Activated naive CD4-positive, alpha-beta T cell treated with anti-CD3 and anti-CD28 coated beads, Interleukin-2, amount 50 U/mL, for 24 hours (primary cell): ENCODE data around the gene ETV4.

Source experiments
- H3K27ac Mint-ChIP-seq: one replicate; pipeline ENCODE4 v1.8.0; 2021; ENCODE audit warnings: mild to moderate bottlenecking, mixed read lengths
- H3K27me3 Mint-ChIP-seq: one replicate; pipeline ENCODE4 v1.8.0; 2021; ENCODE audit warnings: mixed read lengths
- H3K36me3 Mint-ChIP-seq: one replicate; pipeline ENCODE4 v1.8.0; 2021; ENCODE audit warnings: mixed read lengths
- H3K4me1 Mint-ChIP-seq: one replicate; pipeline ENCODE4 v1.8.0; 2021; ENCODE audit warnings: mixed read lengths
- H3K4me3 Mint-ChIP-seq: one replicate; pipeline ENCODE4 v1.8.0; 2021; ENCODE audit warnings: mild to moderate bottlenecking, mixed read lengths
- H3K9me3 Mint-ChIP-seq: one replicate; pipeline ENCODE4 v1.8.0; 2021; ENCODE audit warnings: mixed read lengths

The ETV4 gene

GRCh38 chr17:43577664-43578403 lies 31.7 kb upstream of the ETV4 start:
- H3K27ac Mint-ChIP-seq, result no peak overlapping the region
- H3K4me3 Mint-ChIP-seq, result no peak overlapping the region
- H3K27me3 Mint-ChIP-seq, result peaks cover 2% of the 10 kb centered on the region
- peaks cover 18% of the 10 kb centered on the region for H3K4me1 Mint-ChIP-seq
- no peaks in the 10 kb centered on the region for H3K36me3 Mint-ChIP-seq
- no peaks in the 10 kb centered on the region for H3K9me3 Mint-ChIP-seq

DNA sequence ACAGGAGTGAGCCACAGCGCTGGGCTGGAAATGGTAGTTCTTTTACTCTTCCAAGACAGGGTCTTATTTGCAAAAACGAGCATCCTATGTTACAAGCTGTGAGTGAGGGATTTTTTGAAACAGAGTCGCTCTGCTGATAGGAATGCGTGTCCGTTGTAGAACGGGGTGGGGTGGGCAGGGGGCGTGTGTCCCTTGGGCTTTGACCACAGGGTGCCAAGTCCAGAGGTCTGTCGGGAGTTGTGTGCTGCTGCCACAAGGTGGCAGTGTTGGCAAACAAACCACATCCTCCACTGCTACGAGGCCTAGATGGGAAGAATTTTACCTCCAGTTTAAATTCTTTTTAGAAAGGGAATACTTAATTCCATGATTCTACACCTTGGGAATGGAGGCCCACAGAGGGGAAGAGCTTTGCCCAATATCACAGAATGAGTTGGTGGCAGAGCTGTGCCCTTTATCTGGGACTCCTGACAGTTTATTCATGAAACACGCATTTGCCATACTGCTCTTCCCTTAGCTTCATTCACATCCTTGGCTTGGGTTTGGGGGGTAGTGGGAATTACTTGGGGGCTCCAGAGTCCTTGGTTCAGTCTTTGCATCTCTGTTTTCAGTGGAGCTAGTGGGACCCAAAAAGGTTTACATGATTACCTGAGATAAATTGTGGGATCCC lies 30.6 kb upstream of the ETV4 start:
- no peaks in the 10 kb centered on the region for H3K36me3 Mint-ChIP-seq

GRCh38 chr17:43574896-43575525 lies 28.9 kb upstream of the ETV4 start:
- H3K9me3 Mint-ChIP-seq, result no peaks in the 10 kb centered on the region
- no peak overlapping the region for H3K27ac Mint-ChIP-seq
- no peaks in the 10 kb centered on the region for H3K36me3 Mint-ChIP-seq

More for the DNA sequence above, 30.6 kb upstream of the ETV4 start:
- H3K27me3 Mint-ChIP-seq, result peaks cover 2% of the 10 kb centered on the region
- H3K4me1 Mint-ChIP-seq, result peaks cover 18% of the 10 kb centered on the region
- no peak overlapping the region for H3K27ac Mint-ChIP-seq
- no peak overlapping the region for H3K4me3 Mint-ChIP-seq
- H3K9me3 Mint-ChIP-seq, result no peaks in the 10 kb centered on the region

DNA sequence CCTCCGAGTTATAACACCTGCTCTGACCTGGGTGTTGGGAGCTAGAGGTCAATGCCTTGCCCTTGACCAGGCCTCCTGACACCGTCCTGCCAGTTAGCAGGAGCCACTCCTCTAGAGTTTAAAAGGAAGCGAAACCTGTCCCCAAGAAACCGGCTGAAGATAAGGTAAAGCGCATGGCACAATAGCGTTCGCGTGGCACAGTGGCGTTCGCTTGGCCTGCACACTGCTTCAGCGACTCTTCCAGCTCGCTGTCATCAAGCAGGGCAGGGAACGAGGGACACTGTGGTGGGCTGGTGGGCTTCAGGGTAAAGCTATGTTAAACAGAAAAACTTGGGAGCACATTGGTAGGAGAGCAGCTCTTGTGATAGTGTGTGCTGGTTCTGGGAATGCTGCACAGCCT lies 28.2 kb upstream of the ETV4 start:
- no peak overlapping the region for H3K27ac Mint-ChIP-seq
- H3K36me3 Mint-ChIP-seq, result no peaks in the 10 kb centered on the region
- no peaks in the 10 kb centered on the region for H3K9me3 Mint-ChIP-seq
- peaks cover 14% of the 10 kb centered on the region for H3K4me1 Mint-ChIP-seq
- no peak overlapping the region for H3K4me3 Mint-ChIP-seq
- H3K27me3 Mint-ChIP-seq, result peaks cover 2% of the 10 kb centered on the region

More at GRCh38 chr17:43574896-43575525, 28.9 kb upstream of the ETV4 start:
- peaks cover 18% of the 10 kb centered on the region for H3K4me1 Mint-ChIP-seq
- H3K4me3 Mint-ChIP-seq, result no peak overlapping the region
- H3K27me3 Mint-ChIP-seq, result peaks cover 2% of the 10 kb centered on the region

- no peak overlapping the region for H3K27ac Mint-ChIP-seq
- H3K4me3 Mint-ChIP-seq, result no peak overlapping the region
- H3K9me3 Mint-ChIP-seq, result no peaks in the 10 kb centered on the region
- H3K27me3 Mint-ChIP-seq, result peaks cover 2% of the 10 kb centered on the region
- no peaks in the 10 kb centered on the region for H3K36me3 Mint-ChIP-seq
- peaks cover 9% of the 10 kb centered on the region for H3K4me1 Mint-ChIP-seq
Measured at GRCh38 chr17:43573579-43574321, 27.6 kb upstream of the ETV4 start.

- Mint-ChIP-seq H3K36me3 (no peaks in the 10 kb centered on the region), H3K9me3 (no peaks in the 10 kb centered on the region), H3K4me1 (no peaks in the 10 kb centered on the region), H3K27me3 (peaks cover 2% of the 10 kb centered on the region), H3K27ac (no peak overlapping the region), H3K4me3 (no peak overlapping the region)
Measured at GRCh38 chr17:43572368-43572980, 26.3 kb upstream of the ETV4 start.

DNA sequence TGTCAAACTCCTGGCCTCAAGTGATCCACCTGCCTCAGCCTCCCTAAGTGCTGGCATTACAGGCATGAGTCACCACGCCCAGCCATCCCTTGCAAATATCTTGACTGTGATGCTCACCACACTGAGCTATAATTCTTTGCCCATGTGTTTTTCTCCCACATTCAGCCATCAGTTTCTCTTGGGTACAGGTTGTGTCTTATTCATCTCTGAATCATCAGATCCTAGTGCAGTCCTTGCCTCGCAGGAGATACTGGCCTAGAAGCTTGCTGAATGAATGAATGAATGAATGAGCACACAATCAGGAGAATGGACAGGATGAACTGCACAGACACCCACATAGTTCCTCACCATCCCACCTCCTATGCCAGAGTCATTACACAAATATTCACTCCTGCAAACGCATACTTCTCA lies 24.4 kb upstream of the ETV4 start:
- Mint-ChIP-seq H3K4me1 (no peaks in the 10 kb centered on the region), H3K27ac (no peak overlapping the region), H3K4me3 (no peak overlapping the region), H3K36me3 (no peaks in the 10 kb centered on the region), H3K9me3 (no peaks in the 10 kb centered on the region), H3K27me3 (peaks cover 2% of the 10 kb centered on the region)

DNA sequence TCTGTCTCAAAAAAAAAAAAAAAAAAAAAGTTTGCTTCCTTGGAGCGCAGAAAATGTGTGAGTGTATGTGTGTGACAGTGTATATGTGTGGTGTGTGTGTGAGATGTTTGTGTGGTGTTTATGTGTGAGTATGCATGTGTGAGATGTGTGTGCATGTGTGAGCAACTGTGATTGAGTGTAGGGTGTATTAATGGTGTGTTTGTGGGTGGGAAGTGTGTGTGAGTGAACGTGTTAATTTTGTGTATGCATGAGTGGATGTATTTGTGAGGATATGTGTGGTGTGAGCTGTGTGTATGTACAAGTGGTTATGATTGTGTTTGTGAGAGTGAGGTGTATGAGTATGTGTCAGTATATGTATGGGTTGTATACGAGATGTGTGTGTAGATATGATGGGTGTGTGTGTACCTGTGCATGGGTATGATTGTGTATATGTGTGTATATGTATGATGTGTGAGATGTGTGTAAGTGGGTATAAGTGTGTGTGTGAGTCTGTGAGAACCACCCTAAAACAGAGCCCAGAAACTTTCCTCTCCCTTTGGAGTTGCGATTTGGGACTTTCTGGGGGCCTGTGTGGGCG lies 22.5 kb upstream of the ETV4 start:
- H3K36me3 Mint-ChIP-seq, result no peaks in the 10 kb centered on the region
- H3K4me1 Mint-ChIP-seq, result no peaks in the 10 kb centered on the region
- H3K4me3 Mint-ChIP-seq, result no peak overlapping the region
- H3K27me3 Mint-ChIP-seq, result peaks cover 1% of the 10 kb centered on the region
- no peak overlapping the region for H3K27ac Mint-ChIP-seq
- H3K9me3 Mint-ChIP-seq, result no peaks in the 10 kb centered on the region

DNA sequence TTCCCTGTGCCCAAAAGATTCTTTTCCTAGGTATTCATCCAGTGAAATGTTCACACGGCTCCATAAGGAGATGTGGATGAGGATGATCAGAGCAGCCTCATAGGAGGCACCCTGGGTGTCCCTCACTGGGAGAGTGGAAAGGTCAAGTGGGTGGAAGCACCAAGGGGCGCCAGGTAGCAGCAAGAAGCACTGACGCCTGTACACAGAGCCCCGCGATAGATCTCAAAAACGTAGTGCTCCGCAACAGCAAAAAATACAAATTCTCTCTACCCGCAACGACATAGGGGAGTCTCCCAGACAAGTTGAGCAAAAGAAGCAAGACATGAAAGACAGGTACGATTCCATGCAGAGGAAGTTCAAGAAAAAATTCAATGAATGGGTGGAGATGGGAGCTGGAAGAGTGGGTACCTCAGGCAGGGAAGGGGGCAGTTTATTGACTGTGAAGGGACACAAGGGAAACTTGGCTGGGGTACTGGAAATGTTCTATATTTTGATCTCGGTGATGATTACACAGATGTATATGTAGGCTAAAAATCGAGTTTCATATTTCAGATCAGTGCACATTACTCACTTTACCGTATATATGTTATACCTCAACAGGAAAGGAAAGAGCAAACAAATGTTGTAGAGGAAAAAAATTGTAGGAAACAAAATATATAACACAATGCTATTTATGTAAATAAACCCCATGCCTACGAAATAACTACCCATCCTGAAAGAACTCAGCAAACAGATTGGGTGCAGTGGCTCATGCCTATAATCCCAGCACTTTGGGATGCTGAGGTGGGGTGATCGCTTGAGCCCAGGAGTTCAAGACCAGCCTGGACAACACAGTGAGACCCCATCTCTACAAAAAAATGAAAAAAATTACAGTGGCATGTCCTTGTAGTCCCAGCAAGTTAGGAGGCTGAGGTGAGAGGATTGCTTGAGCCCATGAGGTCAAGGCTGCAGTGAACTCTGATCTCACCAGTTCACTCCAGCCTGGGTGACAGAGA lies 17.8 kb upstream of the ETV4 start:
- H3K4me3 Mint-ChIP-seq, result no peak overlapping the region
- no peak overlapping the region for H3K27ac Mint-ChIP-seq
- no peaks in the 10 kb centered on the region for H3K9me3 Mint-ChIP-seq
- peaks cover 17% of the 10 kb centered on the region for H3K27me3 Mint-ChIP-seq
- H3K36me3 Mint-ChIP-seq, result no peaks in the 10 kb centered on the region
- peaks cover 6% of the 10 kb centered on the region for H3K4me1 Mint-ChIP-seq

- Mint-ChIP-seq H3K27me3 (peaks cover 17% of the 10 kb centered on the region), H3K4me3 (no peak overlapping the region), H3K27ac (no peak overlapping the region), H3K9me3 (no peaks in the 10 kb centered on the region), H3K4me1 (peaks cover 6% of the 10 kb centered on the region), H3K36me3 (no peaks in the 10 kb centered on the region)
Measured at GRCh38 chr17:43562679-43563599, 16.8 kb upstream of the ETV4 start.

GRCh38 chr17:43560461-43561427 lies 14.6 kb upstream of the ETV4 start:
- no peak overlapping the region for H3K4me3 Mint-ChIP-seq
- peaks cover 6% of the 10 kb centered on the region for H3K4me1 Mint-ChIP-seq
- H3K9me3 Mint-ChIP-seq, result no peaks in the 10 kb centered on the region
- no peaks in the 10 kb centered on the region for H3K36me3 Mint-ChIP-seq
- H3K27me3 Mint-ChIP-seq, result peaks cover 17% of the 10 kb centered on the region
- H3K27ac Mint-ChIP-seq, result no peak overlapping the region

DNA sequence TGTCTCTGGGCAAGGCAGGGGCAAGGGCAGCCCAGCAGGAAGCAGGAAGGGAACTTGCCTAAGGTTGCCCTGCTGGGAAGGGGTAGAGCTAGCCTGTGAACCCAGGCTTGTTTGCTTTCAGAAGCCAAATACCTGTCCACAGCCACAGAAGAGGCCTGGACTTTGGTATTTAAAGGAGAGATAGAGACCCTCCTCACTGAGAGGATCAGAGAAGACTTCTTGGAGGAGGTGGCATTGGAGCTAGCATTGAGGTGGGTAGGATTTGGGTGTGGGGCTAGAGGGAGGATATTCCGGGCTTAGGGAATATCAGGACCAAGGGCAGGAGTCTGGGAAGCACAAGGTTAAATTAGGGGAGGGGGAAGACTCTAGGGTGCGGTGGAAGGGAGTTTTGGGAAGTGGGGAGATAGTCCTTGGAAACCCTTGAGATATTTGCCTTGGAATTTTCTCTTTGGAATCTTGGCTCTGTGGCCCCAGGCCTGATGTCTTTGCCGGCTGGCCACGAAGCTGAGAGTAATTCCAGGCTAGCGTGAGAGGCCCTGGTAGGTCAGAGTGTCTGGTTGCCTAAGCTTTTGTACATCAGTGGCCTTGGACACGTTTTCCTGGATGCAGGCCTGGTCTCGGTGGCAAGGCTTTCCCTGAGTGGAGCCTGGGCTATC lies 13.1 kb upstream of the ETV4 start:
- Mint-ChIP-seq H3K27me3 (peaks cover 19% of the 10 kb centered on the region), H3K4me1 (peaks cover 6% of the 10 kb centered on the region), H3K9me3 (no peaks in the 10 kb centered on the region), H3K27ac (no peak overlapping the region), H3K4me3 (no peak overlapping the region), H3K36me3 (peaks cover 1% of the 10 kb centered on the region)
